GM12864 (cell line): ENCODE data around the gene KMT2D.

Source experiments
- DNase-seq: peaks from one replicate; pipeline ENCODE4 v3.0.0-alpha.2; 2011; ENCODE audit warnings: low read depth
- H3K4me3 ChIP-seq: 2 replicates; pipeline ENCODE4 v1.5.1; 2011; ENCODE audit warnings: mild to moderate bottlenecking, low read depth, low read length, control low read depth
- CTCF ChIP-seq: IDR thresholded peaks from 2 replicates; pipeline ENCODE4 v1.5.1; 2011; ENCODE audit warnings: low read depth, mild to moderate bottlenecking, moderate library complexity, low read length, control low read depth, inconsistent platforms; ENCODE audit errors: missing control alignments

The KMT2D gene

DNA sequence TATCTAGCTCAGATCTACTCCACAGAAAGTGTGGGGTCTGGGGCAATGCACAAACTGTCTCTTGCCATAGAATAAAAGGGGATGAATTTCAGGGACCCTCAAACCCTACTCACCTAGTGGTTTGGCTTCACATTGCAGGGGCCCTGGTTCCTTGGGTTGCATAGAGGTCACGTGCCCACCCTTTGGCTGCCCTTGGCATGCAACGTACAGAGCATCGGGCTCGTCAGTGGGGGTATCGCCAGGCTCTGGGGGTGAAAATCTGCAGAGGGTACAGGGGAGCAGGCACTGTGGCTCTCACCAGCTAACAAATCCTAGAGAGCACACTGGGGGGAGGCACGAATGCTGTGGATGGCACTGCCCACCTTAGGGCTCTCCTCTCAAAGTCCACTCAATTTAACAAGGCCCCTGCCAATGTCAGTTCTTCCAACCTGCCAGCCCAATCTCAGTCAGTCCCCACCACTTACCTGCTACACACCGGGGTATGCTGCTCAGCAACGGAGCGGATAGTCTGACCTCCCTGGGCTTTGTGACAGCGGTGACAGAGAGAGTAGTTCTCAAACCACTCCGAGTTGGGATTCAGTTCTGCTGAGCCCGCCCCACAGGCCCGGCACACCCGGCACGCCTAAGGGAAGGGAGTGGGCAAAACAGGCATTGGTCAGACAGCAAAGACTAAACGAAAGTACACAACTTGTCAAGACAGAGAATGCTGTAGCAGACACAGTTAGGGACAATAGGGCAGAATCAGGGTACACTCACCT lies 8.0 kb downstream of the KMT2D start:
- no peak overlapping the region for H3K4me3 ChIP-seq
- no peak for DNase-seq
- TF ChIP-seq CTCF, result no peak

- no peak for TF ChIP-seq CTCF
- no peak overlapping the region for H3K4me3 ChIP-seq
- no peak for DNase-seq
Observed at GRCh38 chr12:49051777-49052438, 8.7 kb downstream of the KMT2D start.

DNA sequence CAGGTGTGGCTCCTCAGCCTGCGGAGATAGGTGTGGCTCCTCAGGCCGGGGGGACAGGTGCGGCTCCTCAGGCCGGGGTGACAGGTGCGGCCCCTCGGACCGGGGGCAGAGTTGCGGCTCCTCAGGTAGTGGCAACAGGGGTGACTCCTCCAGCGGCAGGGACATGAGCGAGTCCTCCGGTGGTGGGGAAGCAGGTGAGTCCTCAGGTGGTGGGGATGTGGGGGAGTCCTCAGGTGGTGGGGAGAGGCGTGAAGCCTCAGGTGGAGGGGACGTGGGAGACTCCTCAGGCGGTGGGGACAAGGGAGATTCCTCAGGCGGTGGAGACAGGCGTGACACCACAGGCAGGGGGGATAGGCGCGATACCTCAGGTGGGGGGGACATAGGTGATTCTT lies 9.2 kb downstream of the KMT2D start:
- no peak overlapping the region for H3K4me3 ChIP-seq
- no peak for DNase-seq
- no peak for TF ChIP-seq CTCF

DNA sequence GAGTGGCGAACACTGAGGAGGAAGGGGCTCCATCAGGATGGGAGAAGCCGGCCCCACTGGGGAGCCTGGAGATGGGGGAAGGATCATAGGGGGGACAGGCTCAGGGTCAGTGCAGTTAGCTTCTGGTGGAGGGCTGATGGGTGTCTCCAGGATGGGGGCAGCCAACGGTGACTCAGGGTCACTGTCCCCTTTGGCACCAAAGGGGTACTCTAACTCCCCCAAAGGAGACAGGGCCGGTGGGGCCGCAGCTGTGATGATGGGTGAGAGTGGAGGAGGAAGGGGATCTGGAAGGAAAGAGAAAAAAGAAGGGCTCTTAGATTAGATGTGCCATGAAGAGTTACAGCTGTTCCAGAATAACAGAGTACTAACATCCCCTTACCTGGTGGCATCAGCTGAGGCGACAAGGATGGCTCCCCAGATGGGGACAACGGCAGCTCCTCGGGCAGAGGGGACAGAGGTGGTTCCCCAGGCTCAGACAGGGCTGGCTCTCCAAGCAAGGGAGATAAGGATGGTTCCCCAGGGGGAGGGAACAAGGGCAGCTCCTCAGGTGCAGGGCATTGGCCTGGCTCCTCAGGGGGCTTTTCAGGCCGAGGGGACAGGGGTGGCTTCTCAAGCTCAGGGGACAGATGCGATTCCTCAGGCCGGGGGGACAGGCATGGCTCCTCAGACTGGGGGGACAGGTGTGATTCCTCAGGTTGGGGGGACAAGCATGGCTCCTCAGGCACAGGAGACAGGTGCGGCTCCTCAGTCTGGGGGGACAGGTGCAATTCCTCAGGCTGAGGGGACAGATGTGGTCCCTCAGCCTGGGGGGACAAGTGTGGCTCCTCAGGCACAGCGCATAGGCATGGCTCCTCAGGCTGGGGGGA lies 9.9 kb downstream of the KMT2D start:
- no peak overlapping the region for H3K4me3 ChIP-seq
- no peak for DNase-seq
- no peak for TF ChIP-seq CTCF

- TF ChIP-seq CTCF, result no peak
- H3K4me3 ChIP-seq, result no peak overlapping the region
- no peak for DNase-seq
Observed at GRCh38 chr12:49049566-49050224, 10.9 kb downstream of the KMT2D start.

- no peak overlapping the region for H3K4me3 ChIP-seq
- TF ChIP-seq CTCF, result no peak
- no peak for DNase-seq
Observed at GRCh38 chr12:49048953-49049352, 11.6 kb downstream of the KMT2D start.
